ENCODE data around the gene ARF6.

The ARF6 gene

DNA sequence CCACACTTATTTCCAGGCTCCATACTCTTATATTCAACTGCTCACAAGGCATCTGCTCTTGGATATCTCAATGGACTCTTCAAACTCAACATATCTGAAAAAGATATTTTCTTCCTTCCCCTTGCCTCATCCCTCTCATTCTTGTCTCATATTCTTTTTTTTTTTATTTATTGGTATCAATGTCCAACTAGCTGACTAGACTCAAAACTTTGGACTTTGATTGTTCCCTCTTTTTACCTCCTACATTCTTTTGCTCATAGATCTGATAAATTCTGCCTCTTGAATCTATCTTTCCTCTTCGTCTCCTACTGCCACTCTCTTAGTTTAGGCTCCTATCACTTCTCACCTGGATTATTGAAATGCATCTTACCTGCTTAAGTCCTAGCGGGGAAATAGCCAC is 25.8 kb downstream of the ARF6 start (continued):
- TF ChIP-seq, protein P1, sequence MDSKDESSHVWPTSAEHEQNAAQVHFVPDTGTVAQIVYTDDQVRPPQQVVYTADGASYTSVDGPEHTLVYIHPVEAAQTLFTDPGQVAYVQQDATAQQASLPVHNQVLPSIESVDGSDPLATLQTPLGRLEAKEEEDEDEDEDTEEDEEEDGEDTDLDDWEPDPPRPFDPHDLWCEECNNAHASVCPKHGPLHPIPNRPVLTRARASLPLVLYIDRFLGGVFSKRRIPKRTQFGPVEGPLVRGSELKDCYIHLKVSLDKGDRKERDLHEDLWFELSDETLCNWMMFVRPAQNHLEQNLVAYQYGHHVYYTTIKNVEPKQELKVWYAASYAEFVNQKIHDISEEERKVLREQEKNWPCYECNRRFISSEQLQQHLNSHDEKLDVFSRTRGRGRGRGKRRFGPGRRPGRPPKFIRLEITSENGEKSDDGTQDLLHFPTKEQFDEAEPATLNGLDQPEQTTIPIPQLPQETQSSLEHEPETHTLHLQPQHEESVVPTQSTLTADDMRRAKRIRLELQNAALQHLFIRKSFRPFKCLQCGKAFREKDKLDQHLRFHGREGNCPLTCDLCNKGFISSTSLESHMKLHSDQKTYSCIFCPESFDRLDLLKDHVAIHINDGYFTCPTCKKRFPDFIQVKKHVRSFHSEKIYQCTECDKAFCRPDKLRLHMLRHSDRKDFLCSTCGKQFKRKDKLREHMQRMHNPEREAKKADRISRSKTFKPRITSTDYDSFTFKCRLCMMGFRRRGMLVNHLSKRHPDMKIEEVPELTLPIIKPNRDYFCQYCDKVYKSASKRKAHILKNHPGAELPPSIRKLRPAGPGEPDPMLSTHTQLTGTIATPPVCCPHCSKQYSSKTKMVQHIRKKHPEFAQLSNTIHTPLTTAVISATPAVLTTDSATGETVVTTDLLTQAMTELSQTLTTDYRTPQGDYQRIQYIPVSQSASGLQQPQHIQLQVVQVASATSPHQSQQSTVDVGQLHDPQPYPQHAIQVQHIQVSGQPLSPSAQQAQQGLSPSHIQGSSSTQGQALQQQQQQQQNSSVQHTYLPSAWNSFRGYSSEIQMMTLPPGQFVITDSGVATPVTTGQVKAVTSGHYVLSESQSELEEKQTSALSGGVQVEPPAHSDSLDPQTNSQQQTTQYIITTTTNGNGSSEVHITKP (tag by site-specific recombination; IDR thresholded peaks at IDR 0.05): no peak
- no peak for TF ChIP-seq ZNF433 (tag by site-specific recombination; IDR thresholded peaks at IDR 0.05; ENCODE audit: low read depth)
- TF ChIP-seq ZNF133 (tag by site-specific recombination; IDR thresholded peaks at IDR 0.05): no peak
- TF ChIP-seq OVOL3 (tag by site-specific recombination; IDR thresholded peaks at IDR 0.05): no peak
- TF ChIP-seq ZNF561 (tag by site-specific recombination; IDR thresholded peaks at IDR 0.05; ENCODE audit: borderline replicate concordance): no peak

DNA sequence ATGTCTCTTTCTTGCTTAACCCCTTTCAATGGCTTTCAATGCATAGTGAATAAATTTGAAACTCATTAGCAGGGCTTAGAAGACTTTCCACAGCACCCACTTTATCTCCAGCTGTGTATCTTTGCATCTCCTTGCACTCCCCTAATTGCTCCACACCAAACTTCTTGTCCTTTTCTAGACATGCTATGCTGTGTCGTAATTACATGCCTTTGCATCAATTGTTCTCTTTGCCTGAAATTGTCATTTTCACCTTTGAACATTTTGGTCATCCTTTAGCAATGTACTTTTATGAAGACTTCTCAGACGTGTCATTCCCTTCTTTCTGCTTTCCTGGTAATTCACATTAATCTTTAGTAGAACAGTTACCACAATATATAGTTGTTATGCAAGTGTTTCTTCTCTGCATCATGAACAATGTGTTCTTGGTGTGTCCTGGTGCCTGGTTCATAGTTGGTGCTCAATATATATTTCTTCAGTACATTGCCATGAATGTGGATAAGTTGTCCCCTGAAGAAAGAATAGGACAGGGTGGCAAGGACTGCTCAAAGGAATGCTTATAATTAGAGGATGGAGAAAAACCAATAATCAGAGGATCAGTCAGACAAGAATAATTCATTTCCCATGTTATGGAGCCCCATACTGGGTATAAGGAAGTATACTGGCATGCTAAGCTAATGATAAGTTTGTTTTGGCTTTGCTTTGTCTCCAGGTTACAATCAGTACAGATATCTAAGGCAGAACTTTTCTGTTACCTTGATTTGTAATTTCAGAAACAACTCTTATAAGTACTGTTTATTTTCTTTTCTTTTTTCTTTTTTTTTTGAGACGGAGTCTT is 27.2 kb downstream of the ARF6 start:
- Histone ChIP-seq H3K36me3 (ENCODE audit: control insufficient read depth in 2 of 2, insufficient read depth in 1 of 2, low read length in 2 of 2) (no peaks in the 10 kb centered on the region), H3K4me1 (ENCODE audit: control insufficient read depth, insufficient read depth, low read length) (peaks cover 9% of the 10 kb centered on the region), H3K4me3 (ENCODE audit: low read depth, low read length) (no peak overlapping the region), H3K9me3 (ENCODE audit: control insufficient read depth, insufficient read depth, low read depth, low read length) (no peaks in the 10 kb centered on the region), H3K27ac (ENCODE audit: extremely low read depth, low read depth, low read length) (no peak overlapping the region)
- ChIA-PET CTCF (interaction anchor here (0.6 to 0.7 kb wide), 2 partner anchors 35 to 411 kb away, joined by 3 read pairs; no protein-coding TSS in a partner anchor), POLR2A (no interaction called here)
- TF ChIP-seq ZNF10 (tag by site-specific recombination; IDR thresholded peaks at IDR 0.05) (no peak), ZBTB17 (tag by site-specific recombination; IDR thresholded peaks at IDR 0.05) (peak; percentile 52), ZBTB20 (tag by site-specific recombination; IDR thresholded peaks at IDR 0.05) (0 out of 2 replicates have a peak, but pooled peaks have one; percentile 14), SP7 (tag by site-specific recombination; IDR thresholded peaks at IDR 0.05) (peak; percentile 60; the same call in 1 of the 2 replicates), ZNF596 (tag by site-specific recombination; IDR thresholded peaks at IDR 0.05) (no peak)

DNA sequence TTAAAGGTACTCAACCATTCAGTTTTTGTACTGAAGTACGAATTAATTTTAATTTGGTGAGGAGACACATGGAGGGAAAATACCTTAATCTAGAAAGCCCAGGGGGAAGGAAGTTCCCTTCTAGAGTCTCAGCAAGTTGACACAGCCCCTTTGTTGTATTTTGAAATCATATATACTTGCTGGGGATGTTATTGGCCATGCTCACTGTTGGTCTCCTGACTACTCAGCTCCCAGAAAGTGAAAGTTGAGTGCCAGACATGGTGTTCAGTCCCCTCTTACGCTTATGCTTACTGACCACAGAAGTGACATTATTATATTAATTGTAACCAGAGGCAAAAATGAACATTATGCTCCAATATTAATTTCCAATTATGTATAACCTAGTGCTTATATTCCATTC is 28.1 kb downstream of the ARF6 start:
- POLR2A ChIA-PET: no interaction called here
- Histone ChIP-seq H3K27ac (ENCODE audit: extremely low read depth, low read depth, low read length) (no peak overlapping the region), H3K4me3 (ENCODE audit: low read depth, low read length) (no peak overlapping the region), H3K4me1 (ENCODE audit: control insufficient read depth, insufficient read depth, low read length) (peaks cover 5% of the 10 kb centered on the region), H3K9me3 (ENCODE audit: control insufficient read depth, insufficient read depth, low read depth, low read length) (no peaks in the 10 kb centered on the region), H3K36me3 (ENCODE audit: control insufficient read depth in 2 of 2, insufficient read depth in 1 of 2, low read length in 2 of 2) (no peaks in the 10 kb centered on the region)
- no peak for TF ChIP-seq ZNF843 (tag by site-specific recombination; IDR thresholded peaks at IDR 0.05)
- TF ChIP-seq, protein P2, sequence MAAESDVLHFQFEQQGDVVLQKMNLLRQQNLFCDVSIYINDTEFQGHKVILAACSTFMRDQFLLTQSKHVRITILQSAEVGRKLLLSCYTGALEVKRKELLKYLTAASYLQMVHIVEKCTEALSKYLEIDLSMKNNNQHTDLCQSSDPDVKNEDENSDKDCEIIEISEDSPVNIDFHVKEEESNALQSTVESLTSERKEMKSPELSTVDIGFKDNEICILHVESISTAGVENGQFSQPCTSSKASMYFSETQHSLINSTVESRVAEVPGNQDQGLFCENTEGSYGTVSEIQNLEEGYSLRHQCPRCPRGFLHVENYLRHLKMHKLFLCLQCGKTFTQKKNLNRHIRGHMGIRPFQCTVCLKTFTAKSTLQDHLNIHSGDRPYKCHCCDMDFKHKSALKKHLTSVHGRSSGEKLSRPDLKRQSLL (tag by site-specific recombination; IDR thresholded peaks at IDR 0.05): no peak
- TF ChIP-seq ZNF394 (tag by site-specific recombination; IDR thresholded peaks at IDR 0.05; ENCODE audit: borderline replicate concordance): no peak
- TF ChIP-seq, protein P3, sequence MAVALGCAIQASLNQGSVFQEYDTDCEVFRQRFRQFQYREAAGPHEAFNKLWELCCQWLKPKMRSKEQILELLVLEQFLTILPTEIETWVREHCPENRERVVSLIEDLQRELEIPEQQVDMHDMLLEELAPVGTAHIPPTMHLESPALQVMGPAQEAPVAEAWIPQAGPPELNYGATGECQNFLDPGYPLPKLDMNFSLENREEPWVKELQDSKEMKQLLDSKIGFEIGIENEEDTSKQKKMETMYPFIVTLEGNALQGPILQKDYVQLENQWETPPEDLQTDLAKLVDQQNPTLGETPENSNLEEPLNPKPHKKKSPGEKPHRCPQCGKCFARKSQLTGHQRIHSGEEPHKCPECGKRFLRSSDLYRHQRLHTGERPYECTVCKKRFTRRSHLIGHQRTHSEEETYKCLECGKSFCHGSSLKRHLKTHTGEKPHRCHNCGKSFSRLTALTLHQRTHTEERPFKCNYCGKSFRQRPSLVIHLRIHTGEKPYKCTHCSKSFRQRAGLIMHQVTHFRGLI (tag by site-specific recombination; IDR thresholded peaks at IDR 0.05): no peak
- CTCF ChIA-PET: interaction anchor here (0.6 to 0.7 kb wide), 2 partner anchors 36 to 411 kb away, joined by 3 read pairs; no protein-coding TSS in a partner anchor
